HepG2 (cell line): ENCODE results near the gene GSTA1. TPM values are rescaled to one million over a fixed set of nuclear protein-coding genes. Genes with fewer than 3 reads are reported as not detected.
A peak's percentile ranks its signal among the peaks of the same experiment; 100 is the strongest.

Source experiments
- CEBPZ ChIP-seq: IDR thresholded peaks from 2 replicates; pipeline ENCODE4 v1.6.1; 2012; ENCODE audit warnings: low read length, improper control_type of control experiment
- DBP ChIP-seq: sonication (generic); formaldehyde crosslinking; IDR thresholded peaks from 2 replicates; pipeline ENCODE4 v1.4.0; 2020; ENCODE audit warnings: missing genetic modification reagents; ENCODE audit errors: not compliant biosample characterization
- HOXA5 ChIP-seq: sonication (generic); formaldehyde crosslinking; IDR thresholded peaks from 2 replicates; pipeline ENCODE4 v1.4.0; 2020; ENCODE audit warnings: missing genetic modification reagents
- KLF6 ChIP-seq: IDR thresholded peaks from 2 replicates; pipeline ENCODE4 v1.8.0; 2016; ENCODE audit warnings: missing biosample characterization, missing genetic modification reagents
- NCOR1 ChIP-seq: fragments of 200-600 bp; sonication (generic); IDR thresholded peaks from 2 replicates; pipeline ENCODE4 v1.7.0; 2017; ENCODE audit warnings: antibody characterized with exemption, low read length, borderline replicate concordance
- NFE2L1 ChIP-seq: sonication (generic); formaldehyde crosslinking; IDR thresholded peaks from 2 replicates; pipeline ENCODE4 v1.4.0; 2020; ENCODE audit warnings: missing genetic modification reagents, mild to moderate bottlenecking, borderline replicate concordance
- NONO ChIP-seq, 2 experiments: fragments of 450-650 bp in 1 of 2; sonication (generic) in 1 of 2; formaldehyde crosslinking in 1 of 2; IDR thresholded peaks in 1 of 2; conservative IDR thresholded peaks in 1 of 2; 2 replicates each; pipeline versions ENCODE4 v1.6.1 to v1.8.0; 2017 to 2022; ENCODE audit warnings: mild to moderate bottlenecking in 1 of 2, missing genetic modification reagents in 1 of 2, moderate library complexity in 1 of 2
- PRMT3 ChIP-seq: sonication (generic); formaldehyde crosslinking; IDR thresholded peaks from 2 replicates; pipeline ENCODE4 v1.8.1; 2022; ENCODE audit warnings: low read depth, mild to moderate bottlenecking, moderate library complexity, missing genetic modification reagents, borderline replicate concordance
- RBM22 ChIP-seq: fragments of 200-400 bp; formaldehyde crosslinking; optimal IDR thresholded peaks from 2 replicates; pipeline ENCODE3; 2017; ENCODE audit warnings: mild to moderate bottlenecking, low read length, moderate library complexity
- SOX5 ChIP-seq: IDR thresholded peaks from 2 replicates; pipeline ENCODE4 v1.6.1; 2016; ENCODE audit warnings: borderline replicate concordance
- SP5 ChIP-seq: IDR thresholded peaks from 2 replicates; pipeline ENCODE4 v1.6.1; 2016; ENCODE audit warnings: low read depth, borderline replicate concordance
- SRSF9 ChIP-seq: fragments of 200-400 bp; formaldehyde crosslinking; IDR thresholded peaks from 2 replicates; pipeline ENCODE4 v1.6.1; 2018; ENCODE audit warnings: borderline replicate concordance, mild to moderate bottlenecking, low read depth, low read length; ENCODE audit not compliant: insufficient read depth, poor library complexity, severe bottlenecking
- ZBTB46 ChIP-seq: sonication (generic); formaldehyde crosslinking; IDR thresholded peaks from 2 replicates; pipeline ENCODE4 v1.4.0; 2020; ENCODE audit warnings: mild to moderate bottlenecking, missing genetic modification reagents, borderline replicate concordance
- ZNF24 ChIP-seq: fragments of 450-650 bp; IDR thresholded peaks from 2 replicates; pipeline ENCODE4 v1.6.1; 2017; ENCODE audit warnings: antibody characterized with exemption, mild to moderate bottlenecking
- ZNF30 ChIP-seq: sonication (generic); formaldehyde crosslinking; IDR thresholded peaks from 2 replicates; pipeline ENCODE4 v1.5.0; 2020; ENCODE audit warnings: mild to moderate bottlenecking, missing genetic modification reagents
- ZNF609 ChIP-seq: sonication (generic); formaldehyde crosslinking; IDR thresholded peaks from 2 replicates; pipeline ENCODE4 v1.4.0; 2020; ENCODE audit warnings: mild to moderate bottlenecking, missing genetic modification reagents, borderline replicate concordance
- polyA plus RNA-seq, 8 experiments: library from polyadenylated mRNA; depleted of rRNA in 3 of 8; stranded (reverse) in 7 of 8; unstranded in 1 of 8; fragments of >200 nt; fragmentation: Illumina TruSeq in 4 of 8; extraction: Trizol in 4 of 8; gene quantifications; 2 replicates each; pipeline versions ENCODE4 v1.2.1 to v1.2.3, GENCODE V29; 2011 to 2016; ENCODE audit warnings: low read depth in 4 of 8, missing spikeins in 1 of 8, mixed read lengths in 1 of 8; ENCODE audit not compliant: insufficient read depth in 1 of 8
- total RNA-seq, 5 experiments: library from RNA; depleted of rRNA; stranded (reverse); fragments of >200 nt; fragmentation: Illumina TruSeq; extraction: Trizol; gene quantifications; 2 replicates each; pipeline ENCODE4 v1.2.3, GENCODE V29; 2016; ENCODE audit warnings: low read depth in 1 of 5

Gene GSTA1
- total and polyA plus RNA-seq, 2 of the 13 experiments (the other 11 are each of a cell fraction or from before 2014, with no cell fraction given): 6.2 to 282 TPM

- peak; percentile 71; the same call in 1 of the 2 replicates for TF ChIP-seq HOXA5 (CRISPR knock-in tag)
- no peak for TF ChIP-seq CEBPZ
- TF ChIP-seq SRSF9: no peak
- TF ChIP-seq DBP: no peak
- TF ChIP-seq SOX5 (CRISPR knock-in tag): peak; percentile 64; the same call in 1 of the 2 replicates
- TF ChIP-seq ZNF24: no peak
- TF ChIP-seq ZNF30 (CRISPR knock-in tag): no peak
- TF ChIP-seq ZNF609 (CRISPR knock-in tag): peak; percentile 82
- TF ChIP-seq PRMT3 (CRISPR knock-in tag): no peak
- TF ChIP-seq RBM22: no peak
- no peak for TF ChIP-seq ZBTB46 (CRISPR knock-in tag)
- TF ChIP-seq NONO (IDR thresholded peaks at IDR 0.05): no peak
- peak; percentile 26; the same call in 1 of the 2 replicates for TF ChIP-seq NONO (CRISPR knock-in tag; conservative IDR thresholded peaks at IDR 0.05)
- no peak for TF ChIP-seq KLF6
- peak; percentile 41; the same call in 1 of the 2 replicates for TF ChIP-seq NCOR1
- TF ChIP-seq NFE2L1: no peak
- no peak for TF ChIP-seq SP5 (CRISPR knock-in tag)
These were observed 2.3 kb downstream of the GSTA1 start (continued) for GRCh38 chr6:52801188-52801841.
